Activated T-cell treated with anti-CD3 and anti-CD28 coated beads, Interleukin-2, amount 50 U/mL, for 24 hours (primary cell): ENCODE data around the gene HDHD5.

ENCODE experiments used
- DNase-seq: peaks from one replicate; pipeline ENCODE4 v3.0.0-alpha.2; 2020
- H3K27ac Mint-ChIP-seq: 2 replicates; pipeline ENCODE4 v1.8.0; 2020; ENCODE audit warnings: mild to moderate bottlenecking, mixed read lengths
- H3K27me3 Mint-ChIP-seq: 2 replicates; pipeline ENCODE4 v1.8.0; 2020; ENCODE audit warnings: mixed read lengths
- H3K36me3 Mint-ChIP-seq: 2 replicates; pipeline ENCODE4 v1.8.0; 2020; ENCODE audit warnings: low read depth, mixed read lengths
- H3K4me1 Mint-ChIP-seq: 2 replicates; pipeline ENCODE4 v1.8.0; 2020; ENCODE audit warnings: low read depth, mixed read lengths
- H3K4me3 Mint-ChIP-seq: 2 replicates; pipeline ENCODE4 v1.8.0; 2020; ENCODE audit warnings: mild to moderate bottlenecking, moderate library complexity, mixed read lengths
- H3K9me3 Mint-ChIP-seq: 2 replicates; pipeline ENCODE4 v1.8.0; 2020; ENCODE audit warnings: mixed read lengths

HDHD5 gene

GRCh38 chr22:17109113-17109865 lies 49.8 kb downstream of the HDHD5 start:
- Mint-ChIP-seq H3K27ac (no peak overlapping the region), H3K4me3 (no peak overlapping the region), H3K36me3 (peaks cover 65% of the 10 kb centered on the region), H3K4me1 (peaks cover 40% of the 10 kb centered on the region), H3K27me3 (no peaks in the 10 kb centered on the region), H3K9me3 (no peaks in the 10 kb centered on the region)
- no peak for DNase-seq

DNA sequence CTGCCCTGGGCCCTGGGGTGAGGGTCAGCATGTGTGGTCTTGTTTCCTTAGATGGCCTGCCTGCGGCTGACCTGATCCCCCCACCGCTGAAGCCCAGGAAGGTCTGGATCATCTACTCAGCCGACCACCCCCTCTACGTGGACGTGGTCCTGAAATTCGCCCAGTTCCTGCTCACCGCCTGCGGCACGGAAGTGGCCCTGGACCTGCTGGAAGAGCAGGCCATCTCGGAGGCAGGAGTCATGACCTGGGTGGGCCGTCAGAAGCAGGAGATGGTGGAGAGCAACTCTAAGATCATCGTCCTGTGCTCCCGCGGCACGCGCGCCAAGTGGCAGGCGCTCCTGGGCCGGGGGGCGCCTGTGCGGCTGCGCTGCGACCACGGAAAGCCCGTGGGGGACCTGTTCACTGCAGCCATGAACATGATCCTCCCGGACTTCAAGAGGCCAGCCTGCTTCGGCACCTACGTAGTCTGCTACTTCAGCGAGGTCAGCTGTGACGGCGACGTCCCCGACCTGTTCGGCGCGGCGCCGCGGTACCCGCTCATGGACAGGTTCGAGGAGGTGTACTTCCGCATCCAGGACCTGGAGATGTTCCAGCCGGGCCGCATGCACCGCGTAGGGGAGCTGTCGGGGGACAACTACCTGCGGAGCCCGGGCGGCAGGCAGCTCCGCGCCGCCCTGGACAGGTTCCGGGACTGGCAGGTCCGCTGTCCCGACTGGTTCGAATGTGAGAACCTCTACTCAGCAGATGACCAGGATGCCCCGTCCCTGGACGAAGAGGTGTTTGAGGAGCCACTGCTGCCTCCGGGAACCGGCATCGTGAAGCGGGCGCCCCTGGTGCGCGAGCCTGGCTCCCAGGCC lies 50.6 kb downstream of the HDHD5 start:
- no peak overlapping the region for H3K27ac Mint-ChIP-seq
- no peak for DNase-seq
- no peaks in the 10 kb centered on the region for H3K9me3 Mint-ChIP-seq
- peaks cover 35% of the 10 kb centered on the region for H3K4me1 Mint-ChIP-seq
- H3K36me3 Mint-ChIP-seq, result peaks cover 66% of the 10 kb centered on the region
- no peak overlapping the region for H3K4me3 Mint-ChIP-seq
- H3K27me3 Mint-ChIP-seq, result no peaks in the 10 kb centered on the region

DNA sequence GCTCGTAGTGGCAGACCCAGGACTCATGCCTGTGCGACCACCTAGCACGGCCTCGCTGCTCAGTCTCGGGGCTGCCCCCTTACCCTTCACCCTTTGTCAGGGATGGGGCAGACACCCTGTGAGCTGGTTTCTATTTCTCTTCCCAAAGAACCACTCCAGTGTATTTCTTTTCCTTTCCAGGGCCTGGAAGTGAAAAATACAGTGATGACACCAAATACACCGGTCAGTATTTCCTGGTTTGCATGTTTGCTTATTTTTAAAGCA lies 51.6 kb downstream of the HDHD5 start:
- Mint-ChIP-seq H3K4me1 (peaks cover 39% of the 10 kb centered on the region), H3K27ac (no peak overlapping the region), H3K4me3 (no peak overlapping the region), H3K36me3 (peaks cover 74% of the 10 kb centered on the region), H3K27me3 (no peaks in the 10 kb centered on the region), H3K9me3 (no peaks in the 10 kb centered on the region)
- DNase-seq, result no peak

DNA sequence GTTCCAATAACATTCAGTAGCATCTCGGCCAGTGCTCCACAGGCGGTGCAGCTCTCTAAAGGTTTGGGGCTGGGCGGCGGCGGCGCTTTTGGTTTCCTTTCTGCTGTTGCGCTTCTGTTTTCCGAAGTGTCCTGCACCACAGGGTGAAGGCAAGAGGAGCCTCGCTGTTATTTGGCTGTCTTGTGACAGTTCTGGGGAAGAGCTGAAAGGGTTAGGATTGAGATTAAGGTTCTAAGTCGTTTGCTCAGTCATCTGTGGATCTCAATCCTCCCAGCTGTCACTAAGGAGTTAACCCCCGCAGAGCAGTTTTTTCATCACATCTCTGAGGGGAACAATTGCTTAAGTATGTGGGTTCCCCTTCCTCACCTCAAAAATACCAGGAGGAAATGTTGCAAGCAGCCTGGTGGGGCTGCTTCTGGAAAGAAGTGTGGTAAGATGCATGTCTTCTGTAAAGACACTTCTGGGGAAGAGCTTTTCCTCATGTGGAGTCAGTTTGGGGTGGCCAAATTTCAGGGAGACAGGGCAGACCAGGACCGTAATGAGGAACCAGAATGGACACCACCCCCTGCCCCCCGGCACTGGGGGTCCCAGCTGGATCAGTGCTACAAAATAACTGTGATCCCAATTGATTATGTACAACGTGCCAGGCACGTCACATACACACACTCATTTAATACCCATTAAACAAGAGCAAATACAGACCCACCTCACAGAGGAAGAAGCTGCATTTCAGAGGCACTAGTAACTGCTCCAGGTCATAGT lies 52.1 kb downstream of the HDHD5 start:
- peaks cover 43% of the 10 kb centered on the region for H3K4me1 Mint-ChIP-seq
- H3K36me3 Mint-ChIP-seq, result peaks cover 79% of the 10 kb centered on the region
- H3K4me3 Mint-ChIP-seq, result peak overlapping the region; percentile 24
- H3K27me3 Mint-ChIP-seq, result no peaks in the 10 kb centered on the region
- no peaks in the 10 kb centered on the region for H3K9me3 Mint-ChIP-seq
- peak overlapping the region; percentile 85 for H3K27ac Mint-ChIP-seq
- peak; percentile 60 for DNase-seq

GRCh38 chr22:17106161-17106784 lies 52.8 kb downstream of the HDHD5 start:
- Mint-ChIP-seq H3K4me1 (peaks cover 50% of the 10 kb centered on the region), H3K9me3 (no peaks in the 10 kb centered on the region), H3K27ac (peak overlapping the region; percentile 85), H3K4me3 (peak overlapping the region; percentile 24), H3K27me3 (no peaks in the 10 kb centered on the region), H3K36me3 (peaks cover 84% of the 10 kb centered on the region)
- DNase-seq, result no peak

- Mint-ChIP-seq H3K36me3 (peaks cover 84% of the 10 kb centered on the region), H3K4me1 (peaks cover 58% of the 10 kb centered on the region), H3K4me3 (no peak overlapping the region), H3K9me3 (no peaks in the 10 kb centered on the region), H3K27ac (no peak overlapping the region), H3K27me3 (no peaks in the 10 kb centered on the region)
- no peak for DNase-seq
These were observed 53.6 kb downstream of the HDHD5 start for GRCh38 chr22:17105143-17106129.

DNA sequence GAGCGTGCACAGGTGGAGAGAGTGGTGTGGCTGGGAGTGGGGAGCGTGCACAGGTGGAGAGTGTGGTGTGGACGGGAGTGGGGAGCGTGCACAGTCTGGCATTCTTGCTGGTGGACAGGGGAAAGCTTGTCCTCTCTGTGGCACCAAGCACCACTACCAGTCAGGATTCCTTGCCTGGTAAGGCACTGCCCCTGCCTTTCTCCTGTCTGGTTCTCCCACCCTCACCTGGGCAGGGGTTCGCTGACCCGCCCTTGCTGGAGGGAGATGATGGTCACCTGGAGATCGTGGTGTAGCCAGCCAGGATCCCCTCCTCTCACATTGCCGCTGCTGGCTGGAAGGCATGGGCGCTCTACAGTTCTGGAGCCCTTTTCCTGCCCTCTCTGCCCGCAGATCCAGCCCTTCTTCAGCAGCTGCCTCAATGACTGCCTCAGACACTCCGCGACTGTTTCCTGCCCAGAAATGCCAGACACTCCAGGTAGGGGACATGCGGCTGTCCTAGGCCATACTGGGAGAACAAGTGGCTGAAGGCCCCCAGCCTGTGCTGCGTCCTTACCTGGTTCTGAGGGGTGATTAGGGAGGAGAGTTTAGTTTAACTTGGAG lies 54.6 kb downstream of the HDHD5 start:
- no peak for DNase-seq
- Mint-ChIP-seq H3K27me3 (no peaks in the 10 kb centered on the region), H3K27ac (no peak overlapping the region), H3K9me3 (no peaks in the 10 kb centered on the region), H3K36me3 (peaks cover 84% of the 10 kb centered on the region), H3K4me1 (peaks cover 67% of the 10 kb centered on the region), H3K4me3 (no peak overlapping the region)

- Mint-ChIP-seq H3K4me3 (no peak overlapping the region), H3K9me3 (no peaks in the 10 kb centered on the region), H3K4me1 (peaks cover 78% of the 10 kb centered on the region), H3K27ac (no peak overlapping the region), H3K36me3 (peaks cover 90% of the 10 kb centered on the region), H3K27me3 (no peaks in the 10 kb centered on the region)
- DNase-seq, result no peak
These were observed 55.7 kb downstream of the HDHD5 start for GRCh38 chr22:17103351-17103750.

DNA sequence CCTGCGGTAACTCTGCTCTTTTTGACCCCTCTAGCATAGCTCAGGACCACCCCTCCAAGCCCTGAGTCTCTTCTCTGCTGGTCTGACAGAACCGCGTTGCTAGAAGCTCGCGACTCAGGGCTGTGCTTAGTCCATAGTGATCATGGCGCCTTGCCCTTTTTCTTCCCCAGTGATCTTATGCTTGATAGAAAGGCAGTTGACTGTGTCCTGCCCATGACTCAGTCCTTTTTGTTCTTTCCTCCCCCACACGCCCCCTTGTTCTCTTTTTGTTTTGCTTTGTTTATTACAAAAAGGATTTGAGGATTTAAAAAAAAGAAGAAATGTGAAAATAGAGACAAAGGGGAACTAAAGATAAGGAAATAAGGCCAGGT lies 56.8 kb downstream of the HDHD5 start:
- Mint-ChIP-seq H3K36me3 (peaks cover 90% of the 10 kb centered on the region), H3K9me3 (no peaks in the 10 kb centered on the region), H3K4me3 (no peak overlapping the region), H3K4me1 (peaks cover 83% of the 10 kb centered on the region), H3K27me3 (no peaks in the 10 kb centered on the region), H3K27ac (peak overlapping the region; percentile 82)
- DNase-seq, result no peak

DNA sequence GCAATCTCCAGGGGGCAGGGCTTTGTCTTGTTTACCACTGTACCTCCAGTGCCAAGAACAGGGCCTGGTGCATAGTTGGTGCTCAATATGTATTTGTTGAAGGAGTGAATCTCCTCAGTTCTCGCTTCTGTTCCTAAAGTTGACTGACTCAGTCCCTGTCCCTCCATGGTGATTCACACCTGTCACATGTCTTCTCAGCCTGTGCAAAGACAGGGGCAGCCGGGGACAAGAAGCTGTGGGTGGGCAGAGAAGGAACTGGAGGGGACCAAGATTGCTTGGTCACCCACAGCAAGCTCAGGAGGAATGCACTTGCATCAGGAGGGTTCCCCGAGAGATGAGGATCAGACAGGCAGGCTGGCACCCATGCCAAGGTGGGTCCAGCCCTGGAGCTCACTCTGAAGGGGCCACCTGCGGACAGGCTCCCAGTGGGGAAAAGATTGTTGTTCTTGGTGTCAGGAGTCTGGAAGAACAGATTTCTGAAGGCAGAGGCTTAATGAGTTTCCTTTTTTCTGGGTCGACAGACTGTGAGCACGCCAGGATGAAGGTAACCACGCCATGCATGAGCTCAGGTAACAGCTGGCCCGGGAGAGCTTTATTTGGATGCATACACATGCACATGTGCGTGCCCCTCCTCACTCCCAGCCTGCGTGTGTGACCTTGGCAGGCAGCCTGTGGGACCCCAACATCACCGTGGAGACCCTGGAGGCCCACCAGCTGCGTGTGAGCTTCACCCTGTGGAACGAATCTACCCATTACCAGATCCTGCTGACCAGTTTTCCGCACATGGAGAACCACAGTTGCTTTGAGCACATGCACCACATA lies 57.4 kb downstream of the HDHD5 start:
- H3K27ac Mint-ChIP-seq, result peak overlapping the region; percentile 82
- peaks cover 83% of the 10 kb centered on the region for H3K4me1 Mint-ChIP-seq
- no peak for DNase-seq
- no peaks in the 10 kb centered on the region for H3K27me3 Mint-ChIP-seq
- H3K36me3 Mint-ChIP-seq, result peaks cover 88% of the 10 kb centered on the region
- H3K9me3 Mint-ChIP-seq, result no peaks in the 10 kb centered on the region
- no peak overlapping the region for H3K4me3 Mint-ChIP-seq

DNA sequence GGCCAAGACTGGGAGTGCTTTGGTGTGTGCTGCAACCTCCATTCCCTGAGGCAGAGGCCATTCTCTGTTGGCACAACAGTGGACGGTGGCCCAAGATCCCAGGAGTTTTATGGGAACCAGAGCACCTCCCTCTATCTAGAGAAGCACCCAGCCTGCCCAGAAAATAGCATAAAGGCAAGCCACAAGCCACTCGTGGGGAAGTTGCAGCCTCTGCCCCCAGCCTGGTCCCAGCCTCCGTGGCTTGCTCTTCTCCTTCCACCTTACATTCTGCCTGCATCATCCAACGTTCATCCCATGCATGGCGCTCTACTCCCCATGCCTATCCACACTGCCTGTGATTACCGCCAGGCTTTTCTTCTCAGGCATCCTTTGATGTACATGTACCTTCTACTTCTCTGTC lies 58.5 kb downstream of the HDHD5 start:
- Mint-ChIP-seq H3K36me3 (peaks cover 82% of the 10 kb centered on the region), H3K27me3 (no peaks in the 10 kb centered on the region), H3K4me3 (no peak overlapping the region), H3K27ac (peak overlapping the region; percentile 13), H3K4me1 (peaks cover 80% of the 10 kb centered on the region), H3K9me3 (no peaks in the 10 kb centered on the region)
- no peak for DNase-seq

GRCh38 chr22:17098379-17098819 lies 60.7 kb downstream of the HDHD5 start:
- peaks cover 87% of the 10 kb centered on the region for H3K4me1 Mint-ChIP-seq
- H3K27me3 Mint-ChIP-seq, result no peaks in the 10 kb centered on the region
- H3K9me3 Mint-ChIP-seq, result no peaks in the 10 kb centered on the region
- H3K36me3 Mint-ChIP-seq, result peaks cover 68% of the 10 kb centered on the region
- no peak overlapping the region for H3K4me3 Mint-ChIP-seq
- H3K27ac Mint-ChIP-seq, result peak overlapping the region; percentile 61
- no peak for DNase-seq

GRCh38 chr22:17097701-17098100 lies 61.4 kb downstream of the HDHD5 start:
- H3K4me3 Mint-ChIP-seq, result no peak overlapping the region
- peaks cover 61% of the 10 kb centered on the region for H3K36me3 Mint-ChIP-seq

More at GRCh38 chr22:17097701-17098100, 61.4 kb downstream of the HDHD5 start:
- no peaks in the 10 kb centered on the region for H3K9me3 Mint-ChIP-seq
- peaks cover 89% of the 10 kb centered on the region for H3K4me1 Mint-ChIP-seq
- no peak for DNase-seq
- H3K27me3 Mint-ChIP-seq, result no peaks in the 10 kb centered on the region
- no peak overlapping the region for H3K27ac Mint-ChIP-seq
